GM23338 (cell line): ENCODE results near the gene PITPNC1.

Source experiments
- CREB1 ChIP-seq: fragments of 250-450 bp; sonication (Bioruptor Pico); IDR thresholded peaks from 2 replicates; pipeline ENCODE4 v1.5.0; 2020; ENCODE audit warnings: low read depth, mild to moderate bottlenecking, moderate library complexity
- EZH2 ChIP-seq: fragments of 200-600 bp; sonication (generic); IDR thresholded peaks from one replicate; pipeline ENCODE4 v1.8.0; 2017; ENCODE audit warnings: antibody characterized with exemption, mild to moderate bottlenecking, low read depth; ENCODE audit not compliant: unreplicated experiment
- EZH2phosphoT487 ChIP-seq: fragments of 200-600 bp; sonication (generic); IDR thresholded peaks from one replicate; pipeline ENCODE4 v1.8.1; 2018; ENCODE audit warnings: antibody characterized with exemption; ENCODE audit not compliant: unreplicated experiment
- JUNB ChIP-seq: IDR thresholded peaks from one replicate; pipeline ENCODE4 v1.6.1; 2016; ENCODE audit warnings: antibody characterized with exemption; ENCODE audit not compliant: unreplicated experiment
- NANOG ChIP-seq: IDR thresholded peaks from 2 replicates; pipeline ENCODE4 v1.6.1; 2016; ENCODE audit warnings: antibody characterized with exemption, borderline replicate concordance
- POLR2AphosphoS5 ChIP-seq: IDR thresholded peaks from 2 replicates; pipeline ENCODE4 v1.6.1; 2016; ENCODE audit warnings: antibody characterized with exemption, low read depth
- REST ChIP-seq: IDR thresholded peaks from one replicate; pipeline ENCODE4 v1.6.1; 2018; ENCODE audit warnings: antibody characterized with exemption; ENCODE audit not compliant: unreplicated experiment
- ZNF114 ChIP-seq: fragments of 250-450 bp; sonication (Bioruptor Pico); IDR thresholded peaks from 2 replicates; pipeline ENCODE4 v1.5.0; 2020; ENCODE audit warnings: mild to moderate bottlenecking, moderate library complexity
- ZNF462 ChIP-seq: fragments of 250-450 bp; sonication (Bioruptor Pico); IDR thresholded peaks from 2 replicates; pipeline ENCODE4 v1.5.0; 2020; ENCODE audit warnings: mild to moderate bottlenecking, moderate library complexity
- TF ChIP-seq, protein P1 (sequence below), 2 experiments: fragments of 200-600 bp in 1 of 2; sonication (generic) in 1 of 2; conservative IDR thresholded peaks; 2 replicates each; pipeline versions ENCODE4 v1.5.1 to v1.6.1; 2016 to 2017; ENCODE audit warnings: antibody characterized with exemption in 2 of 2, low read depth in 2 of 2, mild to moderate bottlenecking in 2 of 2, moderate library complexity in 1 of 2
- TF ChIP-seq, protein P2 (sequence below): IDR thresholded peaks from 2 replicates; pipeline ENCODE4 v1.6.1; 2016; ENCODE audit warnings: antibody characterized with exemption

DNA sequence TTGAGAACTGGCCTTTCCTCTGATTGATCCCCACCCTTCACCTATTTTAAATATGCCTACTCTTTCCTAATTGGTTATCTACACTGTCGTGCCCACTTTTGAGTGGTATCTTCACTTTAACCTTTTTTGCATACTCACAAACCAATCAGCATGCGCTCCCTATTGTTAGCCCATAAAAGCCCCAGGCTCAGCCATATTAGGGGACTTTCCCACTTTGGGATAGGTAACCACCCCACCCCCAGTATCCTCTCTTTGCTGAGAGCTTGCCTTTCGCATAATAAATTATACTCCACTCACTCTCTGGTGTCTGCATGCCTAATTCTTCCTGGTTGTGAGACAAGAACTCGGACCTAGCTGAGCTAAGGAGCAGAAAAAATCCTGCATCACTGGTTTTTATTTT lies 281.2 kb downstream of the PITPNC1 start:
- no peak for TF ChIP-seq POLR2AphosphoS5
- no peak for TF ChIP-seq EZH2
- TF ChIP-seq, protein P1, sequence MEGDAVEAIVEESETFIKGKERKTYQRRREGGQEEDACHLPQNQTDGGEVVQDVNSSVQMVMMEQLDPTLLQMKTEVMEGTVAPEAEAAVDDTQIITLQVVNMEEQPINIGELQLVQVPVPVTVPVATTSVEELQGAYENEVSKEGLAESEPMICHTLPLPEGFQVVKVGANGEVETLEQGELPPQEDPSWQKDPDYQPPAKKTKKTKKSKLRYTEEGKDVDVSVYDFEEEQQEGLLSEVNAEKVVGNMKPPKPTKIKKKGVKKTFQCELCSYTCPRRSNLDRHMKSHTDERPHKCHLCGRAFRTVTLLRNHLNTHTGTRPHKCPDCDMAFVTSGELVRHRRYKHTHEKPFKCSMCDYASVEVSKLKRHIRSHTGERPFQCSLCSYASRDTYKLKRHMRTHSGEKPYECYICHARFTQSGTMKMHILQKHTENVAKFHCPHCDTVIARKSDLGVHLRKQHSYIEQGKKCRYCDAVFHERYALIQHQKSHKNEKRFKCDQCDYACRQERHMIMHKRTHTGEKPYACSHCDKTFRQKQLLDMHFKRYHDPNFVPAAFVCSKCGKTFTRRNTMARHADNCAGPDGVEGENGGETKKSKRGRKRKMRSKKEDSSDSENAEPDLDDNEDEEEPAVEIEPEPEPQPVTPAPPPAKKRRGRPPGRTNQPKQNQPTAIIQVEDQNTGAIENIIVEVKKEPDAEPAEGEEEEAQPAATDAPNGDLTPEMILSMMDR (conservative IDR thresholded peaks at IDR 0.05; ENCODE audit: low read depth in 2 of 2), result no peak
- TF ChIP-seq REST, result no peak
- TF ChIP-seq, protein P2, sequence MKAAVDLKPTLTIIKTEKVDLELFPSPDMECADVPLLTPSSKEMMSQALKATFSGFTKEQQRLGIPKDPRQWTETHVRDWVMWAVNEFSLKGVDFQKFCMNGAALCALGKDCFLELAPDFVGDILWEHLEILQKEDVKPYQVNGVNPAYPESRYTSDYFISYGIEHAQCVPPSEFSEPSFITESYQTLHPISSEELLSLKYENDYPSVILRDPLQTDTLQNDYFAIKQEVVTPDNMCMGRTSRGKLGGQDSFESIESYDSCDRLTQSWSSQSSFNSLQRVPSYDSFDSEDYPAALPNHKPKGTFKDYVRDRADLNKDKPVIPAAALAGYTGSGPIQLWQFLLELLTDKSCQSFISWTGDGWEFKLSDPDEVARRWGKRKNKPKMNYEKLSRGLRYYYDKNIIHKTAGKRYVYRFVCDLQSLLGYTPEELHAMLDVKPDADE, result no peak
- no peak for TF ChIP-seq CREB1 (CRISPR knock-in tag)
- no peak for TF ChIP-seq JUNB
- TF ChIP-seq ZNF114 (CRISPR knock-in tag), result no peak
- TF ChIP-seq EZH2phosphoT487, result no peak
- TF ChIP-seq ZNF462, result no peak
- TF ChIP-seq NANOG, result no peak
